Chondrocyte (in vitro differentiated cells): ENCODE results near the gene METTL21C. TPM values are rescaled to one million over a fixed set of nuclear protein-coding genes. Genes with fewer than 3 reads are reported as not detected.

Experiments
- DNase-seq: peaks from one replicate; pipeline ENCODE4 v3.0.0; 2021; ENCODE audit warnings: mixed read lengths, low spot score
- H3K27ac Mint-ChIP-seq: one replicate; pipeline ENCODE4 v1.8.0; 2021; ENCODE audit warnings: mild to moderate bottlenecking, moderate library complexity, mixed read lengths; ENCODE audit not compliant: unreplicated experiment
- H3K27me3 Mint-ChIP-seq: 2 replicates; pipeline ENCODE4 v1.8.0; 2021; ENCODE audit warnings: low read depth, mixed read lengths
- H3K36me3 Mint-ChIP-seq: 2 replicates; pipeline ENCODE4 v1.8.0; 2021; ENCODE audit warnings: low read depth, mixed read lengths
- H3K4me1 Mint-ChIP-seq: 2 replicates; pipeline ENCODE4 v1.8.0; 2021; ENCODE audit warnings: low read depth, mild to moderate bottlenecking, mixed read lengths
- H3K4me3 Mint-ChIP-seq: one replicate; pipeline ENCODE4 v1.8.0; 2021; ENCODE audit warnings: mild to moderate bottlenecking, moderate library complexity, mixed read lengths; ENCODE audit not compliant: unreplicated experiment
- H3K9me3 Mint-ChIP-seq: 2 replicates; pipeline ENCODE4 v1.8.0; 2021; ENCODE audit warnings: low read depth, mixed read lengths
- CTCF ChIP-seq: fragments of 200-600 bp; sonication (generic); IDR thresholded peaks from 2 replicates; pipeline ENCODE4 v1.5.0; 2021; ENCODE audit warnings: antibody characterized with exemption, mild to moderate bottlenecking, moderate library complexity
- total RNA-seq: library from RNA; stranded (reverse); gene quantifications from 3 replicates; pipeline ENCODE4 v1.2.1, GENCODE V29; 2021

The METTL21C gene
- total RNA-seq, 1 donor from 2014 or later: not detected

- no peaks in the 10 kb centered on the region for H3K9me3 Mint-ChIP-seq
- H3K27ac Mint-ChIP-seq: no peak overlapping the region
- TF ChIP-seq CTCF: no peak
- H3K27me3 Mint-ChIP-seq: no peaks in the 10 kb centered on the region
- H3K36me3 Mint-ChIP-seq: peaks cover 16% of the 10 kb centered on the region
- no peak for DNase-seq
- H3K4me3 Mint-ChIP-seq: no peak overlapping the region
- peaks cover 26% of the 10 kb centered on the region for H3K4me1 Mint-ChIP-seq
These were observed 46.8 kb downstream of the METTL21C start for GRCh38 chr13:102648046-102648445.

GRCh38 chr13:102645701-102646100 lies 49.1 kb downstream of the METTL21C start:
- Mint-ChIP-seq H3K9me3 (no peaks in the 10 kb centered on the region), H3K27ac (no peak overlapping the region), H3K36me3 (peaks cover 18% of the 10 kb centered on the region), H3K4me3 (no peak overlapping the region), H3K4me1 (peaks cover 8% of the 10 kb centered on the region), H3K27me3 (no peaks in the 10 kb centered on the region)
- DNase-seq: no peak
- TF ChIP-seq CTCF: no peak

- peaks cover 17% of the 10 kb centered on the region for H3K36me3 Mint-ChIP-seq
- TF ChIP-seq CTCF: no peak
- no peak overlapping the region for H3K4me3 Mint-ChIP-seq
- DNase-seq: no peak
- H3K9me3 Mint-ChIP-seq: no peaks in the 10 kb centered on the region
- no peaks in the 10 kb centered on the region for H3K27me3 Mint-ChIP-seq
- peaks cover under 1% of the 10 kb centered on the region for H3K4me1 Mint-ChIP-seq
- no peak overlapping the region for H3K27ac Mint-ChIP-seq
These were observed 51.2 kb downstream of the METTL21C start for GRCh38 chr13:102643656-102644055.

GRCh38 chr13:102642475-102642874 lies 52.4 kb downstream of the METTL21C start:
- no peaks in the 10 kb centered on the region for H3K9me3 Mint-ChIP-seq
- no peak overlapping the region for H3K27ac Mint-ChIP-seq
- H3K36me3 Mint-ChIP-seq: peaks cover 22% of the 10 kb centered on the region
- no peak for TF ChIP-seq CTCF
- H3K27me3 Mint-ChIP-seq: no peaks in the 10 kb centered on the region
- DNase-seq: no peak
- H3K4me1 Mint-ChIP-seq: no peaks in the 10 kb centered on the region
- no peak overlapping the region for H3K4me3 Mint-ChIP-seq

GRCh38 chr13:102642029-102642428 lies 52.8 kb downstream of the METTL21C start:
- Mint-ChIP-seq H3K4me1 (no peaks in the 10 kb centered on the region), H3K9me3 (no peaks in the 10 kb centered on the region), H3K27me3 (no peaks in the 10 kb centered on the region), H3K36me3 (peaks cover 26% of the 10 kb centered on the region), H3K27ac (no peak overlapping the region), H3K4me3 (no peak overlapping the region)
- TF ChIP-seq CTCF: no peak
- DNase-seq: no peak
